Frontal cortex (tissue), 4 donors: ENCODE data around the gene TOX3. TPM values are rescaled to one million over a fixed set of nuclear protein-coding genes. Genes with fewer than 3 reads are reported as not detected.

Experiments used
- DNase-seq, 2 donors: peaks; one replicate each; pipeline ENCODE4 v3.0.0; 2012; ENCODE audit warnings: low spot score in 2 of 2
- FAIRE-seq: peaks from 2 replicates; lab custom pipeline; 2012; peaks lifted over from hg19 to GRCh38; lab: Jason Lieb, UNC
- total RNA-seq: library from RNA; depleted of rRNA; stranded (reverse); fragments of >200 nt; gene quantifications from one replicate; pipeline ENCODE4 v1.2.3, GENCODE V29; 2014
- donor health status: control.
- donor health status: control.
- donor health status: control.

TOX3 gene
- total RNA-seq, 1 donor from 2014 or later = 18.8 TPM

GRCh38 chr16:52497067-52497816 lies 49.7 kb downstream of the TOX3 start:
- DNase-seq = no peak
- FAIRE-seq = no peak

GRCh38 chr16:52496051-52496876 lies 50.7 kb downstream of the TOX3 start:
- FAIRE-seq (no peak), DNase-seq (no peak)

GRCh38 chr16:52494621-52495020 lies 52.3 kb downstream of the TOX3 start:
- DNase-seq (no peak), FAIRE-seq (no peak)

- FAIRE-seq = no peak
Measured at GRCh38 chr16:52494145-52494544, 52.8 kb downstream of the TOX3 start.

GRCh38 chr16:52492789-52493357 lies 54.1 kb downstream of the TOX3 start:
- no peak for FAIRE-seq
- no peak for DNase-seq

More at GRCh38 chr16:52494145-52494544, 52.8 kb downstream of the TOX3 start:
- no peak for DNase-seq

- no peak for FAIRE-seq
- DNase-seq = no peak
Measured at GRCh38 chr16:52491216-52491615, 55.7 kb downstream of the TOX3 start.

- FAIRE-seq = no peak
- DNase-seq = no peak
Measured at GRCh38 chr16:52489894-52490293, 57.0 kb downstream of the TOX3 start.

GRCh38 chr16:52488837-52489289 lies 58.1 kb downstream of the TOX3 start:
- DNase-seq (no peak), FAIRE-seq (no peak)

- FAIRE-seq = no peak
Measured at GRCh38 chr16:52487849-52488457, 59.0 kb downstream of the TOX3 start.

GRCh38 chr16:52480237-52480636 lies 66.7 kb downstream of the TOX3 start:
- no peak for FAIRE-seq
- DNase-seq = no peak

More at GRCh38 chr16:52487849-52488457, 59.0 kb downstream of the TOX3 start:
- DNase-seq = no peak

GRCh38 chr16:52476111-52476510 lies 70.8 kb downstream of the TOX3 start:
- no peak for FAIRE-seq
- no peak for DNase-seq

GRCh38 chr16:52474679-52475078 lies 72.3 kb downstream of the TOX3 start:
- no peak for FAIRE-seq

GRCh38 chr16:52473096-52473495 lies 73.8 kb downstream of the TOX3 start:
- FAIRE-seq (no peak), DNase-seq (no peak)

More at GRCh38 chr16:52474679-52475078, 72.3 kb downstream of the TOX3 start:
- no peak for DNase-seq

GRCh38 chr16:52471650-52472370 lies 75.1 kb downstream of the TOX3 start:
- FAIRE-seq (no peak), DNase-seq (no peak)

GRCh38 chr16:52470585-52470984 lies 76.4 kb downstream of the TOX3 start:
- DNase-seq = no peak
- FAIRE-seq = no peak

- DNase-seq (no peak), FAIRE-seq (no peak)
Measured at GRCh38 chr16:52469775-52470174, 77.2 kb downstream of the TOX3 start.

- DNase-seq (no peak), FAIRE-seq (no peak)
Measured at GRCh38 chr16:52469091-52469490, 77.9 kb downstream of the TOX3 start.

GRCh38 chr16:52467753-52468152 lies 79.2 kb downstream of the TOX3 start:
- no peak for FAIRE-seq
- DNase-seq = no peak

- FAIRE-seq = no peak
Measured at GRCh38 chr16:52466994-52467393, 79.9 kb downstream of the TOX3 start.

More at GRCh38 chr16:52466994-52467393, 79.9 kb downstream of the TOX3 start:
- no peak for DNase-seq
